HL-60 (cell line): ENCODE data around the gene TMEM190.

ENCODE experiments used
- DNase-seq, 2 experiments: peaks; one replicate each; pipeline ENCODE4 v3.0.0-alpha.2; 2010 to 2020; ENCODE audit warnings: low read depth in 1 of 2, low spot score in 1 of 2
- H3K27ac ChIP-seq: fragments of 250-450 bp; sonication (Bioruptor Pico); replicated peaks from 2 replicates; pipeline ENCODE4 v1.5.1; 2020; ENCODE audit warnings: mild to moderate bottlenecking, moderate library complexity
- H3K27me3 ChIP-seq: fragments of 250-450 bp; sonication (Bioruptor Pico); 2 replicates; pipeline ENCODE4 v1.5.1; 2021; ENCODE audit warnings: mild to moderate bottlenecking, moderate library complexity; ENCODE audit not compliant: insufficient read depth, poor library complexity, severe bottlenecking
- H3K4me3 ChIP-seq: replicated peaks from 2 replicates; pipeline ENCODE4 v1.5.1; 2011; ENCODE audit warnings: mild to moderate bottlenecking, control low read depth, low read length; ENCODE audit not compliant: insufficient read depth
- CTCF ChIP-seq: IDR thresholded peaks from one replicate; pipeline ENCODE4 v1.5.1; 2011; ENCODE audit warnings: low read length, control low read depth, inconsistent platforms; ENCODE audit not compliant: insufficient read depth
- GABPA ChIP-seq: IDR thresholded peaks from 2 replicates; pipeline ENCODE4 v1.6.1; 2012; ENCODE audit warnings: low read depth
- POLR2AphosphoS5 ChIP-seq: IDR thresholded peaks from 2 replicates; pipeline ENCODE4 v1.6.1; 2012; ENCODE audit warnings: low read depth
- REST ChIP-seq: IDR thresholded peaks from 2 replicates; pipeline ENCODE4 v1.6.1; 2012; ENCODE audit warnings: low read depth; ENCODE audit not compliant: insufficient replicate concordance
- SPI1 ChIP-seq: IDR thresholded peaks from 2 replicates; pipeline ENCODE4 v1.6.1; 2012; ENCODE audit warnings: low read depth, mild to moderate bottlenecking, borderline replicate concordance

The TMEM190 gene

GRCh38 chr19:55341171-55341588 is 35.4 kb upstream of the TMEM190 start:
- DNase-seq: no peak
- TF ChIP-seq SPI1: no peak
- TF ChIP-seq POLR2AphosphoS5: no peak
- TF ChIP-seq CTCF: no peak
- no peak for TF ChIP-seq GABPA
- TF ChIP-seq REST: no peak
- no peak overlapping the region for H3K27ac ChIP-seq
- no peaks in the 10 kb centered on the region for H3K27me3 ChIP-seq
- no peak overlapping the region for H3K4me3 ChIP-seq

DNA sequence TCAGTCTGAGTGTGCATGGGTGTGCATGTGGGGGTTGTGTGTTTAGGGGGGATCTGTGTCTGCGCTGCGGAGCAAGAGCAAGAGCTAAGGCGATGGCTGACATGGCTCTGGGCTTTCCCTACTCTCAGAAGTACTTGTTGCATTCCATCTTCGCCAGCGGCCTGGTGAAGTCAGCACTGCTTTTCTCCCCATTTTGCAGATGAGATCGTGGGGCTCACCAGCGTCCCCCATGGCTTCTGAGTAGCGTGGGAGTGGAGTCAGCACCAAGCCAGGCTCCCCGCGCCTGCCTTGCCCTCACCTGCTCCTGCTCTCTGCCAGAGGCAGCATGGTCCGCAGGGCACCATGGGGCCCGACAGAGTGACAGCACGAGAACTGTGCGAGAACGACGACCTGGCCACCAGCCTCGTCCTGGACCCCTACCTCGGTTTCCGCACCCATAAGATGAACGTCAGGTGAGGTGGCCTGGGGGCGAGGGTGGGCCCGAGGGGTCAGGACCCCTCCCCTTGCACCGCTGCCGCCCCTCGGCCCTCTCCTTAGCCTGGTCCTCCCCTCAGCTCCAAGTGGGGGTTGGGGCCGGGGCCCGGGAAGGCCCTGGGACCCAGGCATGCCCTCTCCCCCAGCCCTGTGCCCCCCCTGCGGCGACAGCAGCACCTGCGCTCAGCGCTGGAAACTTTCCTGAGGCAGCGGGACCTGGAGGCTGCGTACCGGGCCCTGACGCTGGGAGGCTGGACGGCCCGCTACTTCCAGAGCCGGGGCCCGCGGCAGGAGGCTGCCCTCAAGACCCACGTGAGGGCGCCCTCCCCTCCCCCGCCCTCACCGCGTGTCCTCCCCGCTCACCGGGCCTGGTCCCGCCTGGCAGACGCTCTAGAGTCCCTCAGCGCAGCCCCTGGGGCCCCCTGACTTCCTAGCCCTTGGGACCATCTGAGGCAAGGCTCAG is 34.8 kb upstream of the TMEM190 start:
- TF ChIP-seq SPI1: no peak
- TF ChIP-seq GABPA: no peak
- TF ChIP-seq REST: no peak
- TF ChIP-seq CTCF: no peak
- TF ChIP-seq POLR2AphosphoS5: no peak
- Histone ChIP-seq H3K27me3 (no peaks in the 10 kb centered on the region), H3K4me3 (no peak overlapping the region), H3K27ac (no peak overlapping the region)
- no peak for DNase-seq

- Histone ChIP-seq H3K27ac (no peak overlapping the region), H3K4me3 (no peak overlapping the region), H3K27me3 (no peaks in the 10 kb centered on the region)
- no peak for DNase-seq
- TF ChIP-seq POLR2AphosphoS5 (no peak), CTCF (no peak), REST (no peak), GABPA (no peak), SPI1 (no peak)
Measured at GRCh38 chr19:55344444-55344843, 32.2 kb upstream of the TMEM190 start.
